HG02610 (cell line): Measurements from ENCODE around the gene ANP32A.

Experiments used
- ATAC-seq: cut with Tn5 transposase; IDR thresholded peaks from one replicate; pipeline ENCODE4 v1.9.1; 2021; ENCODE audit warnings: mild to moderate bottlenecking, moderate library complexity; ENCODE audit not compliant: unreplicated experiment

The ANP32A gene

GRCh38 chr15:68821190-68821840, 620 bp upstream of the ANP32A start:
- ATAC-seq = peak; percentile 7

GRCh38 chr15:68819495-68820294, 1.0 kb downstream of the ANP32A start:
- ATAC-seq = no peak

GRCh38 chr15:68818769-68819494, 1.8 kb downstream of the ANP32A start:
- ATAC-seq = no peak

- ATAC-seq = no peak
Observed at GRCh38 chr15:68818066-68818768, 2.5 kb downstream of the ANP32A start.

GRCh38 chr15:68817304-68818065, 3.2 kb downstream of the ANP32A start:
- no peak for ATAC-seq

- ATAC-seq = no peak
Observed at GRCh38 chr15:68816795-68817303, 3.8 kb downstream of the ANP32A start.

- ATAC-seq = no peak
Observed at GRCh38 chr15:68816158-68816557, 4.5 kb downstream of the ANP32A start.

- no peak for ATAC-seq
Observed at GRCh38 chr15:68815598-68815997, 5.1 kb downstream of the ANP32A start.

GRCh38 chr15:68814596-68814995, 6.1 kb downstream of the ANP32A start:
- ATAC-seq = no peak

GRCh38 chr15:68812597-68813431, 7.9 kb downstream of the ANP32A start:
- ATAC-seq = no peak

- ATAC-seq = no peak
Observed at GRCh38 chr15:68812069-68812468, 8.6 kb downstream of the ANP32A start.

GRCh38 chr15:68809517-68809916, 11.2 kb downstream of the ANP32A start:
- no peak for ATAC-seq

- ATAC-seq = no peak
Observed at GRCh38 chr15:68808770-68809169, 11.9 kb downstream of the ANP32A start.

- ATAC-seq = no peak
Observed at GRCh38 chr15:68808091-68808490, 12.6 kb downstream of the ANP32A start.

- no peak for ATAC-seq
Observed at GRCh38 chr15:68807249-68807648, 13.4 kb downstream of the ANP32A start.

- no peak for ATAC-seq
Observed at GRCh38 chr15:68806220-68807060, 14.3 kb downstream of the ANP32A start.

- no peak for ATAC-seq
Observed at GRCh38 chr15:68802373-68802772, 18.3 kb downstream of the ANP32A start.

- no peak for ATAC-seq
Observed at GRCh38 chr15:68801572-68802148, 19.0 kb downstream of the ANP32A start.
